Measurements from ENCODE around the gene QSOX2.

Gene QSOX2

GRCh38 chr9:136283291-136284235 is 38.0 kb upstream of the QSOX2 start:
- TF ChIP-seq CTCF (IDR thresholded peaks at IDR 0.05; ENCODE audit: insufficient read depth, low read length, poor library complexity, severe bottlenecking), result peak; percentile 93
- no peaks in the 10 kb centered on the region; the same call in 1 of the 2 replicates for H3K27me3 ChIP-seq (replicated peaks; ENCODE audit: control insufficient read depth, insufficient read depth, low read length)
- no peaks in the 10 kb centered on the region for H3K36me3 ChIP-seq (ENCODE audit: control insufficient read depth, insufficient read depth, low read length)
- H3K4me3 ChIP-seq (replicated peaks; ENCODE audit: low read depth, low read length), result peak overlapping the region; percentile 40
- peak; percentile 62 for DNase-seq (ENCODE audit: extremely low read depth, insufficient read length)

GRCh38 chr9:136282272-136282861 is 36.8 kb upstream of the QSOX2 start:
- no peak overlapping the region for H3K4me3 ChIP-seq (replicated peaks; ENCODE audit: low read depth, low read length)
- no peak for TF ChIP-seq CTCF (IDR thresholded peaks at IDR 0.05; ENCODE audit: insufficient read depth, low read length, poor library complexity, severe bottlenecking)
- no peaks in the 10 kb centered on the region; the same call in 1 of the 2 replicates for H3K27me3 ChIP-seq (replicated peaks; ENCODE audit: control insufficient read depth, insufficient read depth, low read length)
- DNase-seq (ENCODE audit: extremely low read depth, insufficient read length), result no peak
- no peaks in the 10 kb centered on the region for H3K36me3 ChIP-seq (ENCODE audit: control insufficient read depth, insufficient read depth, low read length)

GRCh38 chr9:136281421-136282271 is 36.0 kb upstream of the QSOX2 start:
- no peaks in the 10 kb centered on the region; the same call in 1 of the 2 replicates for H3K27me3 ChIP-seq (replicated peaks; ENCODE audit: control insufficient read depth, insufficient read depth, low read length)

GRCh38 chr9:136280535-136281315 is 35.1 kb upstream of the QSOX2 start:
- Histone ChIP-seq H3K4me3 (replicated peaks; ENCODE audit: low read depth, low read length) (no peak overlapping the region), H3K36me3 (ENCODE audit: control insufficient read depth, insufficient read depth, low read length) (no peaks in the 10 kb centered on the region), H3K27me3 (replicated peaks; ENCODE audit: control insufficient read depth, insufficient read depth, low read length) (no peaks in the 10 kb centered on the region; the same call in 1 of the 2 replicates)
- DNase-seq (ENCODE audit: extremely low read depth, insufficient read length), result no peak
- TF ChIP-seq CTCF (IDR thresholded peaks at IDR 0.05; ENCODE audit: insufficient read depth, low read length, poor library complexity, severe bottlenecking), result no peak

More at GRCh38 chr9:136281421-136282271, 36.0 kb upstream of the QSOX2 start:
- no peak for TF ChIP-seq CTCF (IDR thresholded peaks at IDR 0.05; ENCODE audit: insufficient read depth, low read length, poor library complexity, severe bottlenecking)
- Histone ChIP-seq H3K4me3 (replicated peaks; ENCODE audit: low read depth, low read length) (no peak overlapping the region), H3K36me3 (ENCODE audit: control insufficient read depth, insufficient read depth, low read length) (no peaks in the 10 kb centered on the region)
- no peak for DNase-seq (ENCODE audit: extremely low read depth, insufficient read length)

- DNase-seq (ENCODE audit: extremely low read depth, insufficient read length), result no peak
- H3K36me3 ChIP-seq (ENCODE audit: control insufficient read depth, insufficient read depth, low read length), result no peaks in the 10 kb centered on the region
- TF ChIP-seq CTCF (IDR thresholded peaks at IDR 0.05; ENCODE audit: insufficient read depth, low read length, poor library complexity, severe bottlenecking), result no peak
- no peaks in the 10 kb centered on the region; the same call in 1 of the 2 replicates for H3K27me3 ChIP-seq (replicated peaks; ENCODE audit: control insufficient read depth, insufficient read depth, low read length)
- no peak overlapping the region for H3K4me3 ChIP-seq (replicated peaks; ENCODE audit: low read depth, low read length)
These were observed 33.9 kb upstream of the QSOX2 start for GRCh38 chr9:136279471-136279870.
